Measurements from ENCODE around the gene ITPR3. TPM values are rescaled to one million over a fixed set of nuclear protein-coding genes. Genes with fewer than 3 reads are reported as not detected.

The ITPR3 gene
- total RNA-seq, 1 donor from 2014 or later, result 4.7 TPM

GRCh38 chr6:33725891-33726673 is 105.0 kb downstream of the ITPR3 start:
- Histone ChIP-seq H3K4me1 (ENCODE audit: control insufficient read depth in 3 of 3, insufficient read depth in 3 of 3, low read length in 3 of 3) (peaks cover 36 to 52% (median 44%) of the 10 kb centered on the region in 3 donors), H3K36me3 (ENCODE audit: control insufficient read depth in 3 of 3, insufficient read depth in 3 of 3, low read length in 3 of 3) (peaks cover 49 to 63% (median 53%) of the 10 kb centered on the region in 3 donors), H3K9me3 (ENCODE audit: control insufficient read depth in 3 of 3, low read length in 3 of 3) (no peaks in the 10 kb centered on the region), H3K27me3 (ENCODE audit: control insufficient read depth in 3 of 3, insufficient read depth in 3 of 3, low read length in 3 of 3) (no peaks in the 10 kb centered on the region), H3K27ac (ENCODE audit: low read depth, low read length) (peak overlapping the region; percentile 9), H3K4me3 (ENCODE audit: low read length in 3 of 3) (no peak overlapping the region), H3K9ac (ENCODE audit: low read depth in 1 of 3, low read length in 3 of 3) (peak overlapping the region in 1 of 3 donors; percentile 16)

GRCh38 chr6:33726696-33727095 is 105.6 kb downstream of the ITPR3 start:
- H3K4me3 ChIP-seq (ENCODE audit: low read length in 3 of 3), result no peak overlapping the region
- H3K9ac ChIP-seq (ENCODE audit: low read depth in 1 of 3, low read length in 3 of 3), result peak overlapping the region in 1 of 3 donors; percentile 16
- peaks cover 42 to 58% (median 50%) of the 10 kb centered on the region in 3 donors for H3K4me1 ChIP-seq (ENCODE audit: control insufficient read depth in 3 of 3, insufficient read depth in 3 of 3, low read length in 3 of 3)
- no peaks in the 10 kb centered on the region for H3K9me3 ChIP-seq (ENCODE audit: control insufficient read depth in 3 of 3, low read length in 3 of 3)
- no peaks in the 10 kb centered on the region for H3K27me3 ChIP-seq (ENCODE audit: control insufficient read depth in 3 of 3, insufficient read depth in 3 of 3, low read length in 3 of 3)
- H3K36me3 ChIP-seq (ENCODE audit: control insufficient read depth in 3 of 3, insufficient read depth in 3 of 3, low read length in 3 of 3), result peaks cover 49 to 61% (median 53%) of the 10 kb centered on the region in 3 donors
- peak overlapping the region; percentile 16 for H3K27ac ChIP-seq (ENCODE audit: low read depth, low read length)

GRCh38 chr6:33727126-33727525 is 106.0 kb downstream of the ITPR3 start:
- H3K4me1 ChIP-seq (ENCODE audit: control insufficient read depth in 3 of 3, insufficient read depth in 3 of 3, low read length in 3 of 3), result peaks cover 45 to 63% (median 54%) of the 10 kb centered on the region in 3 donors
- peaks cover 46 to 56% (median 49%) of the 10 kb centered on the region in 3 donors for H3K36me3 ChIP-seq (ENCODE audit: control insufficient read depth in 3 of 3, insufficient read depth in 3 of 3, low read length in 3 of 3)
- H3K27ac ChIP-seq (ENCODE audit: low read depth, low read length), result peak overlapping the region; percentile 16
- no peak overlapping the region for H3K4me3 ChIP-seq (ENCODE audit: low read length in 3 of 3)
- H3K9me3 ChIP-seq (ENCODE audit: control insufficient read depth in 3 of 3, low read length in 3 of 3), result no peaks in the 10 kb centered on the region
- peak overlapping the region in 1 of 3 donors; percentile 16 for H3K9ac ChIP-seq (ENCODE audit: low read depth in 1 of 3, low read length in 3 of 3)
- H3K27me3 ChIP-seq (ENCODE audit: control insufficient read depth in 3 of 3, insufficient read depth in 3 of 3, low read length in 3 of 3), result no peaks in the 10 kb centered on the region

DNA sequence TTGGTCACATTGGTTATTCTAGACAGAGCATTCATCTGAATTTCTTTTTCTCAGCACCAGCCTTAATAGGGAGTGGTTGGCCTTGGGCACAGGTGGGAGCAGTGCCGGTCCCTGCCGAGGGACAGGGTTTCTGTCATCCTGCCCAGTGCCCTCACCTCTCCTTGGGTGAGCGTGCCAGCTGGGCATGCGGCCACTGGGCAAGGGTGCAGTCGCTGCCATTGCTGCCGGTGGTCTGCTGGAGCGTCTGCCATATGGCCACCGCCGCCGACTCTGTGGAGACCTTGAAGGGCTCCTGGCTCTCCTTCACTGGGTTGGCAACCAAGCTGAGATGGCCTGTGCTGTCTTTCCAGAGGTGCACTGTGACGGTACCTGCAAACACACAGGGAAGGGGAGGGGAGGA is 106.8 kb downstream of the ITPR3 start:
- Histone ChIP-seq H3K9ac (ENCODE audit: low read depth in 1 of 3, low read length in 3 of 3) (peak overlapping the region in 2 of 3 donors; percentile 15 to 57), H3K9me3 (ENCODE audit: control insufficient read depth in 3 of 3, low read length in 3 of 3) (no peaks in the 10 kb centered on the region), H3K4me3 (ENCODE audit: low read length in 3 of 3) (peak overlapping the region in 1 of 3 donors; percentile 22), H3K4me1 (ENCODE audit: control insufficient read depth in 3 of 3, insufficient read depth in 3 of 3, low read length in 3 of 3) (peaks cover 54 to 71% (median 62%) of the 10 kb centered on the region in 3 donors), H3K36me3 (ENCODE audit: control insufficient read depth in 3 of 3, insufficient read depth in 3 of 3, low read length in 3 of 3) (peaks cover 43 to 53% (median 46%) of the 10 kb centered on the region in 3 donors), H3K27me3 (ENCODE audit: control insufficient read depth in 3 of 3, insufficient read depth in 3 of 3, low read length in 3 of 3) (no peaks in the 10 kb centered on the region), H3K27ac (ENCODE audit: low read depth, low read length) (peak overlapping the region; percentile 96)

- Histone ChIP-seq H3K36me3 (ENCODE audit: control insufficient read depth in 3 of 3, insufficient read depth in 3 of 3, low read length in 3 of 3) (peaks cover 43 to 51% (median 50%) of the 10 kb centered on the region in 3 donors), H3K9me3 (ENCODE audit: control insufficient read depth in 3 of 3, low read length in 3 of 3) (no peaks in the 10 kb centered on the region), H3K9ac (ENCODE audit: low read depth in 1 of 3, low read length in 3 of 3) (peak overlapping the region in 2 of 3 donors; percentile 15 to 57), H3K4me1 (ENCODE audit: control insufficient read depth in 3 of 3, insufficient read depth in 3 of 3, low read length in 3 of 3) (peaks cover 59 to 76% (median 67%) of the 10 kb centered on the region in 3 donors), H3K27ac (ENCODE audit: low read depth, low read length) (peak overlapping the region; percentile 96), H3K4me3 (ENCODE audit: low read length in 3 of 3) (peak overlapping the region in 1 of 3 donors; percentile 6), H3K27me3 (ENCODE audit: control insufficient read depth in 3 of 3, insufficient read depth in 3 of 3, low read length in 3 of 3) (no peaks in the 10 kb centered on the region)
Observed at GRCh38 chr6:33728438-33728837, 107.3 kb downstream of the ITPR3 start.

GRCh38 chr6:33729059-33729458 is 107.9 kb downstream of the ITPR3 start:
- Histone ChIP-seq H3K36me3 (ENCODE audit: control insufficient read depth in 3 of 3, insufficient read depth in 3 of 3, low read length in 3 of 3) (peaks cover 43 to 52% (median 49%) of the 10 kb centered on the region in 3 donors), H3K4me3 (ENCODE audit: low read length in 3 of 3) (no peak overlapping the region), H3K9me3 (ENCODE audit: control insufficient read depth in 3 of 3, low read length in 3 of 3) (no peaks in the 10 kb centered on the region), H3K27ac (ENCODE audit: low read depth, low read length) (peak overlapping the region; percentile 96), H3K4me1 (ENCODE audit: control insufficient read depth in 3 of 3, insufficient read depth in 3 of 3, low read length in 3 of 3) (peaks cover 64 to 78% (median 74%) of the 10 kb centered on the region in 3 donors), H3K9ac (ENCODE audit: low read depth in 1 of 3, low read length in 3 of 3) (no peak overlapping the region), H3K27me3 (ENCODE audit: control insufficient read depth in 3 of 3, insufficient read depth in 3 of 3, low read length in 3 of 3) (no peaks in the 10 kb centered on the region)

DNA sequence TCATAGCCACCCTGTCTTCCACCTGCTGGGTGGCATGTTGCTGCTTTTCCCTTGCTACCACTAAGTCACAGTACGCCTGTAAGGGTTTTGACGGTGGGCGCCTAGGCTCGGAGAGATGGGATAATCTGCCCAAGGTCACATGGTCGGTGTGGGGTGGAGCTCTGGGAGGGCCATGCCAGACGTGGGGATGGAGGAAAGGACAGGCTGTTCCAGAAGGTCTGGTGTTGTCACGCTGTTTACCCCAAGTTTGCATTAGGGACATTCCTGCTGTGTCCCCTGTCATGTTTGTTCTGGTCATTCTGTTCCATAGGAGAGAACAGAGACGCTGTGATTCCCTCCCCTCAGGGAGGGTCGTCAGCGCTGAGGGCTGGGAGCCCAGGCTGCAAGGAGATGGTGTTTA is 109.5 kb downstream of the ITPR3 start:
- Histone ChIP-seq H3K9ac (ENCODE audit: low read depth in 1 of 3, low read length in 3 of 3) (peak overlapping the region; percentile 65 to 75 (median 73)), H3K4me3 (ENCODE audit: low read length in 3 of 3) (peak overlapping the region in 2 of 3 donors; percentile 21 to 29), H3K27ac (ENCODE audit: low read depth, low read length) (peak overlapping the region; percentile 96), H3K9me3 (ENCODE audit: control insufficient read depth in 3 of 3, low read length in 3 of 3) (no peaks in the 10 kb centered on the region), H3K36me3 (ENCODE audit: control insufficient read depth in 3 of 3, insufficient read depth in 3 of 3, low read length in 3 of 3) (peaks cover 48 to 62% (median 55%) of the 10 kb centered on the region in 3 donors), H3K27me3 (ENCODE audit: control insufficient read depth in 3 of 3, insufficient read depth in 3 of 3, low read length in 3 of 3) (no peaks in the 10 kb centered on the region), H3K4me1 (ENCODE audit: control insufficient read depth in 3 of 3, insufficient read depth in 3 of 3, low read length in 3 of 3) (peaks cover 79 to 94% (median 89%) of the 10 kb centered on the region in 3 donors)

DNA sequence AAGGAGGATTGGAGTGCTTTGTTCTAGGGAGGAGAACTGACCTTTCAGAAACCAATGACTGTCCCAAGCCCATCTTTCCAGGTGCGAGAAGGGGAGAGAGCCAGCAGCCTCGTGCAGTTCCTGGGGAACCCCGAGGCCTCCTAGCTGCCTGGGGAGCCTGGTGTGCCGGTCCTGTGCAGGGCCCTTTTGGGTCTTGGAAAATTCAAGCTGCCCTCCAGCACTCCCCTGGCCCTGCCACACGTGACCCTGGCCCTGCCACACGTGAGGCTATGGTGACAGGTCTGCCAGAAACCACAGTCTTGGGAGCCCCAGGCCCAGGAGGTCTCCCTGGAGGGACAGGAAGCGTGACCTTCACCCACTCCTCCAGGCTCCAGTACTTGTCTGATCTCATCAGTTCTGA is 109.9 kb downstream of the ITPR3 start:
- H3K27ac ChIP-seq (ENCODE audit: low read depth, low read length), result peak overlapping the region; percentile 96
- peaks cover 46 to 60% (median 53%) of the 10 kb centered on the region in 3 donors for H3K36me3 ChIP-seq (ENCODE audit: control insufficient read depth in 3 of 3, insufficient read depth in 3 of 3, low read length in 3 of 3)
- peak overlapping the region in 2 of 3 donors; percentile 21 to 29 for H3K4me3 ChIP-seq (ENCODE audit: low read length in 3 of 3)
- no peaks in the 10 kb centered on the region for H3K9me3 ChIP-seq (ENCODE audit: control insufficient read depth in 3 of 3, low read length in 3 of 3)
- H3K4me1 ChIP-seq (ENCODE audit: control insufficient read depth in 3 of 3, insufficient read depth in 3 of 3, low read length in 3 of 3), result peaks cover 82 to 98% (median 93%) of the 10 kb centered on the region in 3 donors
- peak overlapping the region; percentile 65 to 75 (median 73) for H3K9ac ChIP-seq (ENCODE audit: low read depth in 1 of 3, low read length in 3 of 3)
- no peaks in the 10 kb centered on the region for H3K27me3 ChIP-seq (ENCODE audit: control insufficient read depth in 3 of 3, insufficient read depth in 3 of 3, low read length in 3 of 3)

DNA sequence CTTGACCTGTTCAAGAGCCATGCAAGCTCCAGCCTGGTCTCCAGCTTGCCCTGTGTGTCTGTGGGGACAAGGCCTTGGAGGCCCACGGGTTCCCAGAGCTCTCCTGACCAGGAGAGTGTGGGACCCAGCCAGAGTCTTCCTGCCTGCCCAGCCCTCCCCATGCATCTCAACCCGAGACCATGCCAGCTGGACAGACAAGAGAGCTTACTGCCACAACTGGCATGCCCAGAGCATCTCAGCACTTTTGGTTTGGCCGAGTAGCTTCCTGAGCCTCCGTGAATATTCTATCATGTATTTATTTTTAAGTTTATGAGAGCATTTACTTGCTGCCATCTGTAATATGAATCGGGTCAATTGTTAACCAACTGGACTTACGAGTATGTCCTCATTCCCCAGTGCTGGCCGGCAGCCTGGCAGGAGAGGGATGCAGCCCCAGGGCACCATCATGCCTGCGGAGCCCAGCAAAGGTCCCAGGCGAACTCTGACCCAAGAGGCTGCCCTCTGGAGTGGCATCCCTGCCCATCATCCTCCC is 110.7 kb downstream of the ITPR3 start:
- no peaks in the 10 kb centered on the region for H3K9me3 ChIP-seq (ENCODE audit: control insufficient read depth in 3 of 3, low read length in 3 of 3)
- H3K27ac ChIP-seq (ENCODE audit: low read depth, low read length), result peak overlapping the region; percentile 96
- H3K36me3 ChIP-seq (ENCODE audit: control insufficient read depth in 3 of 3, insufficient read depth in 3 of 3, low read length in 3 of 3), result peaks cover 40 to 52% (median 47%) of the 10 kb centered on the region in 3 donors
- peak overlapping the region; percentile 61 to 77 (median 73) for H3K9ac ChIP-seq (ENCODE audit: low read depth in 1 of 3, low read length in 3 of 3)
- peak overlapping the region in 2 of 3 donors; percentile 28 to 45 for H3K4me3 ChIP-seq (ENCODE audit: low read length in 3 of 3)
- no peaks in the 10 kb centered on the region for H3K27me3 ChIP-seq (ENCODE audit: control insufficient read depth in 3 of 3, insufficient read depth in 3 of 3, low read length in 3 of 3)
- H3K4me1 ChIP-seq (ENCODE audit: control insufficient read depth in 3 of 3, insufficient read depth in 3 of 3, low read length in 3 of 3), result peaks cover 89 to 98% (median 97%) of the 10 kb centered on the region in 3 donors

Measured in skeletal muscle tissue (tissue), 4 donors.